IMR-90 (cell line): ENCODE measurements around the gene RNF181.

ENCODE experiments used
- BHLHE40 ChIP-seq: fragments of 150-350 bp; IDR thresholded peaks from 2 replicates; pipeline ENCODE4 v1.6.1; 2016; ENCODE audit warnings: mild to moderate bottlenecking, low read depth, low read length
- CEBPB ChIP-seq: IDR thresholded peaks from 2 replicates; pipeline ENCODE4 v1.6.1; 2012; ENCODE audit warnings: low read depth, low read length, improper control_type of control experiment
- CHD1 ChIP-seq: IDR thresholded peaks from 2 replicates; pipeline ENCODE4 v1.6.1; 2012; ENCODE audit warnings: low read depth, low read length, improper control_type of control experiment
- FOS ChIP-seq: fragments of 150-350 bp; IDR thresholded peaks from 2 replicates; pipeline ENCODE4 v1.6.1; 2016; ENCODE audit warnings: low read depth, low read length
- MAFK ChIP-seq: IDR thresholded peaks from 2 replicates; pipeline ENCODE4 v1.6.1; 2012; ENCODE audit warnings: low read depth, low read length, improper control_type of control experiment
- MXI1 ChIP-seq: IDR thresholded peaks from 2 replicates; pipeline ENCODE4 v1.6.1; 2012; ENCODE audit warnings: low read depth, mild to moderate bottlenecking, low read length, moderate library complexity, borderline replicate concordance
- NFE2L2 ChIP-seq: fragments of 150-350 bp; IDR thresholded peaks from 2 replicates; pipeline ENCODE4 v1.6.1; 2016; ENCODE audit warnings: low read depth, mild to moderate bottlenecking, low read length
- POLR2A ChIP-seq: IDR thresholded peaks from 2 replicates; pipeline ENCODE4 v1.6.1; 2012; ENCODE audit warnings: mild to moderate bottlenecking, low read depth, low read length
- RAD21 ChIP-seq: IDR thresholded peaks from 2 replicates; pipeline ENCODE4 v1.6.1; 2012; ENCODE audit warnings: low read length, improper control_type of control experiment
- RFX5 ChIP-seq: IDR thresholded peaks from 2 replicates; pipeline ENCODE4 v1.8.0; 2012; ENCODE audit warnings: low read depth, mild to moderate bottlenecking, low read length, moderate library complexity
- SMC3 ChIP-seq: fragments of 150-350 bp; IDR thresholded peaks from 2 replicates; pipeline ENCODE4 v1.6.1; 2016; ENCODE audit warnings: low read depth, mild to moderate bottlenecking, antibody characterized with exemption, low read length, moderate library complexity
- TF ChIP-seq, protein P1 (sequence below): conservative IDR thresholded peaks from 2 replicates; pipeline ENCODE4 v1.5.1; 2012; ENCODE audit warnings: mild to moderate bottlenecking, low read depth, low read length, improper control_type of control experiment
- TF ChIP-seq, protein P2 (sequence below): fragments of 150-350 bp; IDR thresholded peaks from 2 replicates; pipeline ENCODE4 v1.6.1; 2016; ENCODE audit warnings: low read depth, mild to moderate bottlenecking, low read length, moderate library complexity, borderline replicate concordance
- TF ChIP-seq, protein P3 (sequence below): fragments of 150-350 bp; IDR thresholded peaks from 2 replicates; pipeline ENCODE4 v1.6.1; 2017; ENCODE audit warnings: mild to moderate bottlenecking, antibody characterized with exemption, low read length, low read depth

DNA sequence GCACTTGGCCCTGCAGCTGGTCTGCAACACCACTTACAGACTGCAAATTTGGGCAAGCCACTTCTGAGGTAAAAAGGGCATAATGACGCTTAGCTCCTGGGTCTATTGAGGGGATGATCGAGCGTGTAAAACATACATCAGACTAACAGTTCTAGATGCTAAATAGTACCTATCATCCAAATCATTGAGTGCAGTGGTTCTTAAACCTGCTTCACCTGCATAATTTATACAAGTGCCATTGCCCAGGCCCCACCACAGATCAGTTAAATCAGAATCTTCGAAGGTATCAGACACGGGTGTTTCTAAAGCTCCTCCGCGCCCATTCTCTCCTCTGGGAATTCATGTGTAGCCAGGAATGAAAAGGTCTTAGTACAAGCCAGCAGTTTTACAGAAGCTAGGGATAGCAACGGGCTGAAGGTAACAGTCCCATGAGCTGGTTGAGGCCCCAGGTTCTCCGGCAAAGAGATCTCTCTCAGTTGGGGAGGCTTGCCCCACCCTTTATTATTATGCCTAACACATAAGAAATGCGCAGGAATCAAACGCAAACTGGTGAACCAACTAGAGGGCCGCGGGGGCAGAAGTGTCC is 737 bp upstream of the RNF181 start:
- TF ChIP-seq POLR2A, result no peak
- TF ChIP-seq, protein P1, sequence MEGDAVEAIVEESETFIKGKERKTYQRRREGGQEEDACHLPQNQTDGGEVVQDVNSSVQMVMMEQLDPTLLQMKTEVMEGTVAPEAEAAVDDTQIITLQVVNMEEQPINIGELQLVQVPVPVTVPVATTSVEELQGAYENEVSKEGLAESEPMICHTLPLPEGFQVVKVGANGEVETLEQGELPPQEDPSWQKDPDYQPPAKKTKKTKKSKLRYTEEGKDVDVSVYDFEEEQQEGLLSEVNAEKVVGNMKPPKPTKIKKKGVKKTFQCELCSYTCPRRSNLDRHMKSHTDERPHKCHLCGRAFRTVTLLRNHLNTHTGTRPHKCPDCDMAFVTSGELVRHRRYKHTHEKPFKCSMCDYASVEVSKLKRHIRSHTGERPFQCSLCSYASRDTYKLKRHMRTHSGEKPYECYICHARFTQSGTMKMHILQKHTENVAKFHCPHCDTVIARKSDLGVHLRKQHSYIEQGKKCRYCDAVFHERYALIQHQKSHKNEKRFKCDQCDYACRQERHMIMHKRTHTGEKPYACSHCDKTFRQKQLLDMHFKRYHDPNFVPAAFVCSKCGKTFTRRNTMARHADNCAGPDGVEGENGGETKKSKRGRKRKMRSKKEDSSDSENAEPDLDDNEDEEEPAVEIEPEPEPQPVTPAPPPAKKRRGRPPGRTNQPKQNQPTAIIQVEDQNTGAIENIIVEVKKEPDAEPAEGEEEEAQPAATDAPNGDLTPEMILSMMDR, result no peak
- TF ChIP-seq SMC3, result no peak
- no peak for TF ChIP-seq RAD21
- no peak for TF ChIP-seq MAFK
- TF ChIP-seq MXI1, result no peak
- no peak for TF ChIP-seq FOS
- TF ChIP-seq, protein P2, sequence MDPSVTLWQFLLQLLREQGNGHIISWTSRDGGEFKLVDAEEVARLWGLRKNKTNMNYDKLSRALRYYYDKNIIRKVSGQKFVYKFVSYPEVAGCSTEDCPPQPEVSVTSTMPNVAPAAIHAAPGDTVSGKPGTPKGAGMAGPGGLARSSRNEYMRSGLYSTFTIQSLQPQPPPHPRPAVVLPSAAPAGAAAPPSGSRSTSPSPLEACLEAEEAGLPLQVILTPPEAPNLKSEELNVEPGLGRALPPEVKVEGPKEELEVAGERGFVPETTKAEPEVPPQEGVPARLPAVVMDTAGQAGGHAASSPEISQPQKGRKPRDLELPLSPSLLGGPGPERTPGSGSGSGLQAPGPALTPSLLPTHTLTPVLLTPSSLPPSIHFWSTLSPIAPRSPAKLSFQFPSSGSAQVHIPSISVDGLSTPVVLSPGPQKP, result no peak
- no peak for TF ChIP-seq RFX5
- TF ChIP-seq, protein P3, sequence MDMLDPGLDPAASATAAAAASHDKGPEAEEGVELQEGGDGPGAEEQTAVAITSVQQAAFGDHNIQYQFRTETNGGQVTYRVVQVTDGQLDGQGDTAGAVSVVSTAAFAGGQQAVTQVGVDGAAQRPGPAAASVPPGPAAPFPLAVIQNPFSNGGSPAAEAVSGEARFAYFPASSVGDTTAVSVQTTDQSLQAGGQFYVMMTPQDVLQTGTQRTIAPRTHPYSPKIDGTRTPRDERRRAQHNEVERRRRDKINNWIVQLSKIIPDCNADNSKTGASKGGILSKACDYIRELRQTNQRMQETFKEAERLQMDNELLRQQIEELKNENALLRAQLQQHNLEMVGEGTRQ, result no peak
- no peak for TF ChIP-seq CHD1
- no peak for TF ChIP-seq NFE2L2
- TF ChIP-seq CEBPB, result no peak
- no peak for TF ChIP-seq BHLHE40
